A549 (cell line): Measurements from ENCODE around the gene ANKRD12. TPM values are rescaled to one million over a fixed set of nuclear protein-coding genes. Genes with fewer than 3 reads are reported as not detected.
"Not testable (repeated sequence)": the region's sequence is repeated elsewhere in the genome, so short reads cannot be mapped to it uniquely, and the experiment has no call there.

ENCODE experiments used
- ATAC-seq, 2 experiments: fragments of 200-7000 bp in 1 of 2; fragments of >200 bp in 1 of 2; cut with Nextera tagmentation in 1 of 2; cut with Tn5 transposase in 1 of 2; 3 replicates each; pipeline versions ENCODE4 v1.8.0 to v1.9.1; 2018 to 2020; ENCODE audit warnings: mild to moderate bottlenecking in 1 of 2, moderate library complexity in 1 of 2
- CTCF ChIA-PET: fragments of 300-600 bp; sonication (Branson Sonifier 250); formaldehyde crosslinking; extraction: SDS; loops from one replicate; lab custom pipeline; 2021; ENCODE audit warnings: antibody characterized with exemption, inconsistent platforms; lab: Yijun Ruan, JAX
- POLR2A ChIA-PET: fragments of 350-600 bp; formaldehyde crosslinking; extraction: SDS; loops from one replicate; lab custom pipeline; 2021; ENCODE audit warnings: antibody characterized with exemption, inconsistent platforms; lab: Yijun Ruan, JAX
- DNase-seq, 2 experiments: peaks; one replicate each; pipeline versions ENCODE4 v3.0.0 to v3.0.0-alpha.2; 2011 to 2016; ENCODE audit warnings: low read depth in 1 of 2, low spot score in 1 of 2
- FAIRE-seq: peaks from 2 replicates; lab custom pipeline; 2011; peaks lifted over from hg19 to GRCh38; lab: Jason Lieb, UNC
- H3K27ac ChIP-seq, 2 experiments: fragments of >200 bp; sonication (Bioruptor Twin); formaldehyde crosslinking; 3 replicates each; pipeline ENCODE4 v1.5.1; 2016 to 2017
- H3K4me1 ChIP-seq: fragments of >200 bp; sonication (Bioruptor Twin); formaldehyde crosslinking; 3 replicates; pipeline ENCODE4 v1.6.1; 2016
- H3K4me2 ChIP-seq: fragments of >200 bp; sonication (Bioruptor Twin); formaldehyde crosslinking; 3 replicates; pipeline ENCODE4 v1.6.1; 2016
- H3K4me3 ChIP-seq: fragments of >200 bp; sonication (Bioruptor Twin); formaldehyde crosslinking; 3 replicates; pipeline ENCODE4 v1.5.1; 2016
- H3K9me3 ChIP-seq: fragments of >200 bp; sonication (Bioruptor Twin); formaldehyde crosslinking; 3 replicates; pipeline ENCODE4 v1.6.1; 2016
- POLR2A ChIP-seq: IDR thresholded peaks from 2 replicates; pipeline ENCODE4 v1.6.1; 2012; ENCODE audit warnings: mild to moderate bottlenecking, low read length
- WGBS: methylation state at CpG from one replicate; pipeline ENCODE4 v1.1.6; 2017; ENCODE audit errors: missing lambda C conversion rate; 5-methylcytosine and 5-hydroxymethylcytosine counted together
- polyA plus RNA-seq, 4 experiments: library from polyadenylated mRNA; depleted of rRNA in 3 of 4; stranded (reverse); fragments of >200 nt; fragmentation: RNase III in 1 of 4; extraction: RNeasy Plus Mini Kit Qiagen cat#74134 plus additional on column Dnase treatment in 1 of 4; gene quantifications; 2 replicates in 3 of 4; 3 replicates in 1 of 4; pipeline ENCODE4 v1.2.3, GENCODE V29; 2011 to 2017
- TF ChIP-seq, protein P1 (sequence below): fragments of 450-650 bp; IDR thresholded peaks from 2 replicates; pipeline ENCODE4 v1.6.1; 2014; ENCODE audit warnings: antibody characterized with exemption
- TF ChIP-seq, protein P2 (sequence below): fragments of >200 bp; sonication (Bioruptor Twin); formaldehyde crosslinking; IDR thresholded peaks from 3 replicates; pipeline ENCODE4 v1.6.1; 2016

ANKRD12 gene
- polyA plus RNA-seq, 2 of the 4 experiments (the other 2 are of a cell fraction): 2.7 to 7.3 TPM

DNA sequence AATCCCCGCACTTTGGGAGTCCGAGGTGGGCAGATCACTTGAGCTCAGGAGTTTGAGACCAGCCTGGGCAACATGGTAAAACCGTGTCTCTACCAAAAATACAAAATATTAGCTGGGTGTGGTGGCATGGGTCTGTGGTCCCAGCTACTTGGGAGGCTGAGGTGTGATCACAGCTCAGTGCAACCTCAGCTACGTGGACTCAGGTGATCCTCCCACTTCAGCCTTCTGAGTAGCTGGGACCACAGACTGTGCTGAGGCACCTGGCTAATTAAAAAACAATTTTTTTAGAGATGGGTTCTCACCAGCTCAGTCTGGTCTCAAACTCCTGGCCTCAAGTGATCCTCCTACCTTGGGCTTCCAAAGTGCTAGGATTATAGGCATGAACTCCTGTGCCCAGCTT lies 23.4 kb downstream of the ANKRD12 start:
- ATAC-seq (no peak), FAIRE-seq (no peak), DNase-seq (no peak)
- Histone ChIP-seq H3K4me2 (no peak overlapping the region), H3K27ac (no peak overlapping the region), H3K4me3 (no peak overlapping the region), H3K4me1 (no peaks in the 10 kb centered on the region), H3K9me3 (peaks cover 8% of the 10 kb centered on the region; the same call in 1 of the 3 replicates)
- TF ChIP-seq, protein P1, sequence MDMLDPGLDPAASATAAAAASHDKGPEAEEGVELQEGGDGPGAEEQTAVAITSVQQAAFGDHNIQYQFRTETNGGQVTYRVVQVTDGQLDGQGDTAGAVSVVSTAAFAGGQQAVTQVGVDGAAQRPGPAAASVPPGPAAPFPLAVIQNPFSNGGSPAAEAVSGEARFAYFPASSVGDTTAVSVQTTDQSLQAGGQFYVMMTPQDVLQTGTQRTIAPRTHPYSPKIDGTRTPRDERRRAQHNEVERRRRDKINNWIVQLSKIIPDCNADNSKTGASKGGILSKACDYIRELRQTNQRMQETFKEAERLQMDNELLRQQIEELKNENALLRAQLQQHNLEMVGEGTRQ: no peak
- no peak for TF ChIP-seq POLR2A
- WGBS: 91% methylated on average over 4 of the region's 4 CpGs
- POLR2A ChIA-PET: interaction anchor here (0.8 kb wide), 1 partner anchor 174 kb away, joined by 6 read pairs; the partner anchor contains the start of gene TWSG1
- CTCF ChIA-PET: interaction anchor here (1.1 to 1.2 kb wide), 2 partner anchors 12 to 58 kb away, joined by 3 read pairs; partner anchors contain the start of gene NDUFV2

DNA sequence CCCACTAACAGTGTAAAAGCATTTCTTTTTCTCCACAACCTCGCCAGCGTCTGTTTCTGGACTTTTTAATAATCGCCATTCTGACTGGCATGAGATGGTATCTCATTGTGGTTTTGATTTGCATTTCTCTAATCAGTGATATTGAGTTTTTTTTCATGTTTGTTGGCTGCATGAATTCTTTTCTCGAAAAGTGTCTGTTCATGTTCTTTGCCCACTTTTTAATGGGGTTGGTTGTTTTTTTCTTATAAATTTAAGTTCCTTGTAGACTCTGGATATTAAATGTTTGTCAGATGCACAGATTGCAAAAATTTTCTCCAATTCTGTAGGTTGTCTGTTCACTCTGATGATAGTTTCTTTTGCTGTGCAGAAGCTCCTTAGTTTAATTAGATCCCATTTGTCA lies 26.1 kb downstream of the ANKRD12 start:
- H3K9me3 ChIP-seq: peaks cover 11% of the 10 kb centered on the region; the same call in 1 of the 3 replicates
- DNase-seq, CTCF ChIA-PET, H3K4me1 ChIP-seq, H3K4me2 ChIP-seq, H3K4me3 ChIP-seq, FAIRE-seq, POLR2A ChIA-PET, H3K27ac ChIP-seq, ATAC-seq: not testable (repeated sequence)
- WGBS: 92% methylated on average over 4 of the region's 4 CpGs

DNA sequence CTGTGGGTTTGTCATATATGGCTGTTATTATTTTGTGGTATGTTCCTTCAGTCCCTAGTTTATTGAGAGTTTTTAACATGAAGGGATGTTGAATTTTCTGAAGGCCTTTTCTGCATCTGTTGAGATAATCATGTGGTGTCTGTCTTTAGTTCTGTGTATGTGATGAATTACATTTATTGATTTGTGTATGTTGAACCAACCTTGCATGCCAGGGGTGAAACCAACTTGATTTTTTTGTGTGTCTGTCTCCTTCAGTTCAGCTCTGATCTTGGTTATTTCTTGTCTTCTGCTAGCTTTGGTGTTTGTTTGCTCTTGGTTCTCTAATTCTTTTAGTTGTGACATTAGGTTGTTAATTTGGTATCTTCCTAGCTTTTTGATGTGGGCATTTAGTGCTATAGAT lies 27.6 kb downstream of the ANKRD12 start:
- POLR2A ChIA-PET, CTCF ChIA-PET, ATAC-seq, H3K4me2 ChIP-seq, FAIRE-seq, H3K4me3 ChIP-seq, DNase-seq, H3K27ac ChIP-seq, H3K4me1 ChIP-seq: not testable (repeated sequence)
- H3K9me3 ChIP-seq: peaks cover 11% of the 10 kb centered on the region; the same call in 1 of the 3 replicates

DNA sequence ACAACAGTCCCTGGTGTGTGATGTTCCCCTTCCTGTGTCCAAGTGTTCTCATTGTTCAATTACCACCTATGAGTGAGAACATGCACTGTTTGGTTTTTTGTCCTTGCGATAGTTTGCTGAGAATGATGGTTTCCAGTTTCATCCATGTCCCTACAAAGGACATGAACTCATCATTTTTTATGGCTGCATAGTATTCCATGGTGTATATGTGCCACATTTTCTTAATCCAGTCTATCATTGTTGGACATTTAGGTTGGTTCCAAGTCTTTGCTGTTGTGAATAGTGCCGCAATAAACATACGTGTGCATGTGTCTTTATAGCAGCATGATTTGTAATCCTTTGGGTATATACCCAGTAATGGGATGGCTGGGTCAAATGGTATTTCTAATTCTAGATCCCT lies 29.3 kb downstream of the ANKRD12 start:
- FAIRE-seq, H3K4me2 ChIP-seq, DNase-seq, H3K27ac ChIP-seq, CTCF ChIA-PET, POLR2A ChIA-PET, H3K4me1 ChIP-seq, ATAC-seq, H3K4me3 ChIP-seq: not testable (repeated sequence)
- WGBS: 92% methylated on average over 3 of the region's 3 CpGs
- peaks cover 11% of the 10 kb centered on the region; the same call in 1 of the 3 replicates for H3K9me3 ChIP-seq

DNA sequence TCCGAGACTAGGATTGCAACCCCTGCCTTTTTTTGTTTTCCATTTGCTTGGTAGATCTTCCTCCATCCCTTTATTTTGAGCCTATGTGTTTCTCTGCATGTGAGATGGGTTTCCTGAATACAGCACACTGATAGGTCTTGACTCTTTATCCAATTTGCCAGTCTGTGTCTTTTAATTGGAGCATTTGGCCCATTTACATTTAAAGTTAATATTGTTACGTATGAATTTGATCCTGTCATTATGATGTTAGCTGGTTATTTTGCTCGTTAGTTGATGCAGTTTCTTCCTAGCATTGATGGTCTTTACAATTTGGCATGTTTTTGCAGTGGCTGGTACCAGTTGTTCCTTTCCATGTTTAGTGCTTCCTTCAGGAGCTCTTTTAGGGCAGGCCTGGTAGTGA lies 32.9 kb downstream of the ANKRD12 start:
- FAIRE-seq, DNase-seq, CTCF ChIA-PET, H3K4me1 ChIP-seq, H3K9me3 ChIP-seq, POLR2A ChIA-PET, ATAC-seq, H3K4me3 ChIP-seq, H3K27ac ChIP-seq, H3K4me2 ChIP-seq: not testable (repeated sequence)
- 85% methylated on average over 3 of the region's 3 CpGs for WGBS

DNA sequence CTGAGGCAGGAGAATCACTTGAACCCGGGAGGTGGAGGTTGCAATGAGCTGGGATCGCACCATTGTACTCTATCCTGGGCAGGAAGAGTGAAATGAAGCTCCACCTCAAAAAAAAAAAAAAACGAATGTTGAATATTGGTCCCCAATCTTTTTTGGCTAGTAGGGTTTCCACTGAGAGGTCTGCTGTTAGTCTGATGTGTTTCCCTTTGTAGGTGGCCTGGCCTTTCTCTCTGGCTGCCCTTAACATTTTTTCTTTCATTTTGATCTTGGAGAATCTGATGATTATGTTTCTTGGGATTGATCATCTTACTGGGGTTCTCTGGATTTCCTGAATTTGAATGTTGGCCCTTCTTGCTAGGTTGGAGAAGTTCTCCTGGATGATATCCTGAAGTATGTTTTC lies 35.3 kb downstream of the ANKRD12 start:
- H3K9me3 ChIP-seq, H3K4me3 ChIP-seq, H3K27ac ChIP-seq, H3K4me2 ChIP-seq, POLR2A ChIA-PET, DNase-seq, H3K4me1 ChIP-seq, FAIRE-seq, ATAC-seq: not testable (repeated sequence)
- WGBS: 62% methylated on average over 3 of the region's 3 CpGs
- CTCF ChIA-PET: interaction anchor here (0.6 kb wide), 1 partner anchor 751 kb away, joined by 3 read pairs; no protein-coding TSS in a partner anchor

DNA sequence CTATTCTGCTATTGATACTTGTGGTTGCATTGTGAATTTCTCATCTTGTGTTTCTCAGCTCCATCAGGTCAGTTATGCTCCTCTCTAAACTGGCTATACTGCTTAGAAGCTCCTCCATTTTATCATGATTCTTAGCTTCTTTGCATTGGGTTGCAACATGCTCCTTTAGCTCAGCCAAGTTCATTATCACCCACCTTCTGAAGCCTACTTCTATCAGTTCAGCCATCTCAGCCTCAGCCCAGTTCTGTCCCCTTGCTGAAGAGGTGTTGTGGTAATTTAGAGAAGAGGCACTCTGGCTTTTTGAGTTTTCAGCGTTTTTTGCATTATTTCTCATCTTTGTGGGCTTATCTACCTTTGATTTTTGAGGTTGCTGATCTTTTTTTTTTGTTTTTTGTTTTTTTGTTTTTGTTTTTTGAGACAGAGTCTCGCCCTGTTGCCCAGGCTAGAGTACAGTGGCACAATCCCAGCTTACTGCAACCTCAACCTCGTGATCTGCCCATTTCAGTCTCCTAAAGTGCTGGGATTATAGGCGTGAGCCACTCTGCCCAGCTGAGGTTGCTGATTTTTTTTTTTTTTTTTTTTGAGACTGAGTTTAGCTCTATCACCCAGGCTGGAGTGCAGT lies 36.0 kb downstream of the ANKRD12 start:
- FAIRE-seq (no peak), ATAC-seq (no peak), DNase-seq (no peak)
- H3K27ac ChIP-seq: no peak overlapping the region
- H3K4me3 ChIP-seq: no peak overlapping the region
- CTCF ChIA-PET: interaction anchor here (0.6 kb wide), 1 partner anchor 751 kb away, joined by 3 read pairs; no protein-coding TSS in a partner anchor
- no peaks in the 10 kb centered on the region for H3K4me1 ChIP-seq
- no peak overlapping the region for H3K4me2 ChIP-seq
- WGBS: 77% methylated on average over 4 of the region's 4 CpGs
- H3K9me3 ChIP-seq: no peaks in the 10 kb centered on the region
- POLR2A ChIA-PET: no interaction called here
- TF ChIP-seq, protein P2, sequence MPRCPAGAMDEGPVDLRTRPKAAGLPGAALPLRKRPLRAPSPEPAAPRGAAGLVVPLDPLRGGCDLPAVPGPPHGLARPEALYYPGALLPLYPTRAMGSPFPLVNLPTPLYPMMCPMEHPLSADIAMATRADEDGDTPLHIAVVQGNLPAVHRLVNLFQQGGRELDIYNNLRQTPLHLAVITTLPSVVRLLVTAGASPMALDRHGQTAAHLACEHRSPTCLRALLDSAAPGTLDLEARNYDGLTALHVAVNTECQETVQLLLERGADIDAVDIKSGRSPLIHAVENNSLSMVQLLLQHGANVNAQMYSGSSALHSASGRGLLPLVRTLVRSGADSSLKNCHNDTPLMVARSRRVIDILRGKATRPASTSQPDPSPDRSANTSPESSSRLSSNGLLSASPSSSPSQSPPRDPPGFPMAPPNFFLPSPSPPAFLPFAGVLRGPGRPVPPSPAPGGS: no peak
